GM19397 (cell line): ENCODE results near the gene HPRT1.
A peak's percentile ranks its signal among the peaks of the same experiment; 100 is the strongest.
"Not testable (repeated sequence)": the region's sequence is repeated elsewhere in the genome, so short reads cannot be mapped to it uniquely, and the experiment has no call there.

Source experiments
- ATAC-seq: cut with Tn5 transposase; IDR thresholded peaks from one replicate; pipeline ENCODE4 v1.9.1; 2021; ENCODE audit warnings: mild to moderate bottlenecking, moderate library complexity; ENCODE audit not compliant: unreplicated experiment

The HPRT1 gene

GRCh38 chrX:134460005-134460861 is at the start of gene HPRT1:
TSS of gene HPRT1 (plus strand) at chrX:134460165. CDS start at chrX:134460312, 147 bp downstream.
- peak; percentile 96 for ATAC-seq

GRCh38 chrX:134416087-134416486 is 43.9 kb upstream of the HPRT1 start:
- ATAC-seq = no peak

GRCh38 chrX:134418317-134419113 is 41.5 kb upstream of the HPRT1 start:
- no peak for ATAC-seq

GRCh38 chrX:134419784-134420183 is 40.2 kb upstream of the HPRT1 start:
- ATAC-seq = no peak

- ATAC-seq = no peak
Observed at GRCh38 chrX:134423606-134424005, 36.4 kb upstream of the HPRT1 start.

GRCh38 chrX:134426281-134426680 is 33.7 kb upstream of the HPRT1 start:
- ATAC-seq = no peak

GRCh38 chrX:134431894-134432293 is 28.1 kb upstream of the HPRT1 start:
- no peak for ATAC-seq

- ATAC-seq = no peak
Observed at GRCh38 chrX:134435894-134436293, 24.1 kb upstream of the HPRT1 start.

GRCh38 chrX:134443020-134443419 is 16.9 kb upstream of the HPRT1 start:
- peak; percentile 50 for ATAC-seq

GRCh38 chrX:134443461-134443860 is 16.5 kb upstream of the HPRT1 start:
- ATAC-seq = no peak

- no peak for ATAC-seq
Observed at GRCh38 chrX:134444681-134445080, 15.3 kb upstream of the HPRT1 start.

GRCh38 chrX:134452596-134452995 is 7.4 kb upstream of the HPRT1 start:
- no peak for ATAC-seq

- no peak for ATAC-seq
Observed at GRCh38 chrX:134453631-134454030, 6.3 kb upstream of the HPRT1 start.

- ATAC-seq = no peak
Observed at GRCh38 chrX:134454506-134454905, 5.5 kb upstream of the HPRT1 start.

GRCh38 chrX:134457708-134458107 is 2.3 kb upstream of the HPRT1 start:
- no peak for ATAC-seq

GRCh38 chrX:134459683-134460004 is 321 bp upstream of the HPRT1 start:
- peak; percentile 10 for ATAC-seq

GRCh38 chrX:134460862-134461220 is 876 bp downstream of the HPRT1 start:
- no peak for ATAC-seq

GRCh38 chrX:134461437-134461836 is 1.5 kb downstream of the HPRT1 start:
- no peak for ATAC-seq

GRCh38 chrX:134462927-134463326 is 3.0 kb downstream of the HPRT1 start:
- no peak for ATAC-seq

- ATAC-seq = not testable (repeated sequence)
Observed at GRCh38 chrX:134464453-134464852, 4.5 kb downstream of the HPRT1 start.

GRCh38 chrX:134469486-134469885 is 9.5 kb downstream of the HPRT1 start:
- no peak for ATAC-seq

- ATAC-seq = no peak
Observed at GRCh38 chrX:134470013-134470412, 10.0 kb downstream of the HPRT1 start.
